Lower leg skin (tissue), 3 donors: ENCODE data around the gene PTPRN2.

Source experiments
- POLR2A ChIP-seq, 2 donors: fragments of 450-650 bp; IDR thresholded peaks; one replicate each; pipeline ENCODE4 v1.6.1; 2016 to 2017; ENCODE audit warnings: antibody characterized with exemption in 2 of 2, mild to moderate bottlenecking in 1 of 2, moderate library complexity in 1 of 2
- TF ChIP-seq, protein P1 (sequence below), 3 donors: fragments of 450-650 bp; IDR thresholded peaks; one replicate each; pipeline ENCODE4 v1.5.1; 2016; ENCODE audit warnings: antibody characterized with exemption in 3 of 3, mild to moderate bottlenecking in 3 of 3, moderate library complexity in 2 of 3

DNA sequence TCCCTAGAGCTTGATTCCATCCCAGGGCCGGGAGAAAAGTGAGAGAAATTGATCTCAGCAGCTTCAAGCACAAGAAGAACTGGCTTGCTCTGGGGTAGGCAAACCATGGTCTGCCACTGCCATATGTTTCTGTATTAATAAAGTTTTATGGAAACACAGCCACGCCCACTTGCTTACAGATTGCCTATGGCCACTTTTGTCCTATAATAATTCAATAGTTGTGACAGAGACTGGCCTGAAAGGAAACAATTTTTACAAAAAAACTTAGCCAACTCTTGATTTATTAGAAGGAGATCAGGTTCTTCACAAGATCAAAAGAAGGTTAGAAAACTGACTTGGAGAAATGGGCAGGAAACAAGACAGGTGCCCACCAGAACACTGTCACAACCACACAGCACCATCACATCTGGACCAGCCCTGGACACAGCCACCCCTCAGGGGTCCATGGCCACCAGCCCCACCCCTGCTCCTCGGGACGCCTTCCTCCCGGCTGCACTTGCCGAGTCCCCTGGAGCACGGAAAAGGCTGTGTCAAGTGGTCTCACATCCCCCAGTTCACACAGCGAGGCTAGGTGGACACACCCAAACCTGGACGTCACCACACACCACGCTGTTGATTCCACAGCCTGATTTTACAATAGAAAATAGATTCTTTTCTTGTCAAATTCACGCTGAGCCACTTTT, 85.4 kb downstream of the PTPRN2 start:
- TF ChIP-seq, protein P1, sequence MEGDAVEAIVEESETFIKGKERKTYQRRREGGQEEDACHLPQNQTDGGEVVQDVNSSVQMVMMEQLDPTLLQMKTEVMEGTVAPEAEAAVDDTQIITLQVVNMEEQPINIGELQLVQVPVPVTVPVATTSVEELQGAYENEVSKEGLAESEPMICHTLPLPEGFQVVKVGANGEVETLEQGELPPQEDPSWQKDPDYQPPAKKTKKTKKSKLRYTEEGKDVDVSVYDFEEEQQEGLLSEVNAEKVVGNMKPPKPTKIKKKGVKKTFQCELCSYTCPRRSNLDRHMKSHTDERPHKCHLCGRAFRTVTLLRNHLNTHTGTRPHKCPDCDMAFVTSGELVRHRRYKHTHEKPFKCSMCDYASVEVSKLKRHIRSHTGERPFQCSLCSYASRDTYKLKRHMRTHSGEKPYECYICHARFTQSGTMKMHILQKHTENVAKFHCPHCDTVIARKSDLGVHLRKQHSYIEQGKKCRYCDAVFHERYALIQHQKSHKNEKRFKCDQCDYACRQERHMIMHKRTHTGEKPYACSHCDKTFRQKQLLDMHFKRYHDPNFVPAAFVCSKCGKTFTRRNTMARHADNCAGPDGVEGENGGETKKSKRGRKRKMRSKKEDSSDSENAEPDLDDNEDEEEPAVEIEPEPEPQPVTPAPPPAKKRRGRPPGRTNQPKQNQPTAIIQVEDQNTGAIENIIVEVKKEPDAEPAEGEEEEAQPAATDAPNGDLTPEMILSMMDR (IDR thresholded peaks at IDR 0.05) = no peak
- TF ChIP-seq POLR2A (IDR thresholded peaks at IDR 0.05) = no peak
